Neural progenitor cell (in vitro differentiated cells): Measurements from ENCODE around the gene CERS4. TPM values are rescaled to one million over a fixed set of nuclear protein-coding genes. Genes with fewer than 3 reads are reported as not detected.
A peak's percentile ranks its signal among the peaks of the same experiment; 100 is the strongest.

ENCODE experiments used
- DNase-seq: peaks from one replicate; pipeline ENCODE4 v3.0.0-alpha.2; 2016; ENCODE audit warnings: low spot score
- H2AFZ ChIP-seq: fragments of 200-600 bp; sonication (generic); replicated peaks from 2 replicates; pipeline ENCODE4 v1.6.1; 2016; ENCODE audit warnings: antibody characterized with exemption
- H3F3A ChIP-seq: fragments of 200-600 bp; sonication (generic); 2 replicates; pipeline ENCODE4 v1.6.1; 2016; ENCODE audit warnings: antibody characterized with exemption, low read depth
- H3K27ac ChIP-seq: fragments of 200-600 bp; sonication (generic); 2 replicates; pipeline ENCODE4 v1.5.1; 2016; ENCODE audit warnings: mild to moderate bottlenecking
- H3K27me3 ChIP-seq: fragments of 200-600 bp; sonication (generic); 2 replicates; pipeline ENCODE4 v1.6.1; 2016; ENCODE audit warnings: mild to moderate bottlenecking, moderate library complexity
- H3K36me3 ChIP-seq: fragments of 200-600 bp; sonication (generic); 2 replicates; pipeline ENCODE4 v1.5.1; 2016
- H3K4me1 ChIP-seq: fragments of 200-600 bp; sonication (generic); 2 replicates; pipeline ENCODE4 v1.6.1; 2016; ENCODE audit warnings: mixed run types
- H3K4me2 ChIP-seq: fragments of 200-600 bp; sonication (generic); 2 replicates; pipeline ENCODE4 v1.6.1; 2016
- H3K4me3 ChIP-seq: fragments of 200-600 bp; sonication (generic); 2 replicates; pipeline ENCODE4 v1.5.1; 2016
- H3K79me2 ChIP-seq: fragments of 200-600 bp; sonication (generic); 2 replicates; pipeline ENCODE4 v1.6.1; 2016; ENCODE audit warnings: low read depth
- H3K9ac ChIP-seq: fragments of 200-600 bp; sonication (generic); 2 replicates; pipeline ENCODE4 v1.6.1; 2016
- H3K9me3 ChIP-seq: fragments of 200-600 bp; sonication (generic); 2 replicates; pipeline ENCODE4 v1.5.1; 2016; ENCODE audit warnings: low read depth
- H4K20me1 ChIP-seq: fragments of 200-600 bp; sonication (generic); 2 replicates; pipeline ENCODE4 v1.6.1; 2016; ENCODE audit warnings: low read depth
- H3K27ac Mint-ChIP-seq: 3 replicates; pipeline ENCODE4 v1.8.0; 2021; ENCODE audit warnings: mixed read lengths
- H3K27me3 Mint-ChIP-seq: 2 replicates; pipeline ENCODE4 v1.8.0; 2022; ENCODE audit warnings: low read depth, mild to moderate bottlenecking, inconsistent platforms, moderate library complexity, mixed read lengths; ENCODE audit not compliant: insufficient read depth
- H3K36me3 Mint-ChIP-seq: 3 replicates; pipeline ENCODE4 v1.8.0; 2021; ENCODE audit warnings: mixed read lengths
- H3K4me1 Mint-ChIP-seq: 3 replicates; pipeline ENCODE4 v1.8.0; 2021; ENCODE audit warnings: mixed read lengths
- H3K4me3 Mint-ChIP-seq: 3 replicates; pipeline ENCODE4 v1.8.0; 2021; ENCODE audit warnings: mild to moderate bottlenecking, moderate library complexity, mixed read lengths
- H3K9me3 Mint-ChIP-seq: 3 replicates; pipeline ENCODE4 v1.8.0; 2020; ENCODE audit warnings: mixed read lengths
- CTCF ChIP-seq: fragments of 200-600 bp; sonication (generic); IDR thresholded peaks from 2 replicates; pipeline ENCODE4 v1.5.1; 2017; ENCODE audit warnings: antibody characterized with exemption, mild to moderate bottlenecking
- EZH2 ChIP-seq: fragments of 200-600 bp; sonication (generic); IDR thresholded peaks from 2 replicates; pipeline ENCODE4 v1.6.1; 2017; ENCODE audit warnings: antibody characterized with exemption, mild to moderate bottlenecking, moderate library complexity
- EZH2phosphoT487 ChIP-seq: fragments of 200-600 bp; sonication (generic); IDR thresholded peaks from 2 replicates; pipeline ENCODE4 v1.6.1; 2017; ENCODE audit warnings: antibody characterized with exemption
- total RNA-seq: library from RNA; depleted of rRNA; stranded (reverse); fragments of >200 nt; gene quantifications from 2 replicates; pipeline ENCODE4 v1.2.3, GENCODE V29; 2015; ENCODE audit warnings: low replicate concordance

CERS4 gene
- total RNA-seq, 1 donor from 2014 or later: 34.1 TPM

GRCh38 chr19:8252922-8253589, 43.9 kb downstream of the CERS4 start:
- no peaks in the 10 kb centered on the region for H3K4me1 ChIP-seq
- H2AFZ ChIP-seq: no peak overlapping the region
- no peak overlapping the region for H3K4me2 ChIP-seq
- H3K4me3 Mint-ChIP-seq: no peak overlapping the region
- peak; percentile 92 for DNase-seq
- no peaks in the 10 kb centered on the region for H3K27me3 ChIP-seq
- H3K9ac ChIP-seq: no peak overlapping the region
- no peaks in the 10 kb centered on the region for H3K9me3 ChIP-seq
- no peaks in the 10 kb centered on the region for H3K36me3 ChIP-seq
- H3K79me2 ChIP-seq: no peaks in the 10 kb centered on the region
- no peak overlapping the region for H3K4me3 ChIP-seq
- no peaks in the 10 kb centered on the region for H4K20me1 ChIP-seq
- H3K27me3 Mint-ChIP-seq: no peaks in the 10 kb centered on the region
- H3K36me3 Mint-ChIP-seq: peaks cover 9% of the 10 kb centered on the region
- peaks cover 2% of the 10 kb centered on the region for H3K4me1 Mint-ChIP-seq
- no peaks in the 10 kb centered on the region for H3K9me3 Mint-ChIP-seq
- TF ChIP-seq EZH2: no peak
- TF ChIP-seq CTCF: peak; percentile 97
- no peak for TF ChIP-seq EZH2phosphoT487
- H3K27ac ChIP-seq: no peak overlapping the region
- no peak overlapping the region for H3K27ac Mint-ChIP-seq
- peaks cover 9% of the 10 kb centered on the region for H3F3A ChIP-seq

GRCh38 chr19:8253678-8254077, 44.5 kb downstream of the CERS4 start:
- no peak overlapping the region for H3K4me3 ChIP-seq
- H3K4me1 Mint-ChIP-seq: peaks cover 2% of the 10 kb centered on the region
- peaks cover 9% of the 10 kb centered on the region for H3F3A ChIP-seq
- no peak overlapping the region for H3K27ac ChIP-seq
- TF ChIP-seq CTCF: no peak
- no peak for TF ChIP-seq EZH2phosphoT487
- TF ChIP-seq EZH2: no peak
- H3K79me2 ChIP-seq: no peaks in the 10 kb centered on the region
- no peak for DNase-seq
- H3K9me3 ChIP-seq: no peaks in the 10 kb centered on the region
- no peaks in the 10 kb centered on the region for H3K9me3 Mint-ChIP-seq
- H3K4me2 ChIP-seq: no peak overlapping the region
- no peaks in the 10 kb centered on the region for H3K36me3 ChIP-seq
- H3K4me3 Mint-ChIP-seq: no peak overlapping the region
- H3K27me3 ChIP-seq: no peaks in the 10 kb centered on the region
- H4K20me1 ChIP-seq: no peaks in the 10 kb centered on the region
- H3K27ac Mint-ChIP-seq: no peak overlapping the region
- H3K9ac ChIP-seq: no peak overlapping the region
- no peak overlapping the region for H2AFZ ChIP-seq
- no peaks in the 10 kb centered on the region for H3K4me1 ChIP-seq
- H3K36me3 Mint-ChIP-seq: peaks cover 7% of the 10 kb centered on the region
- H3K27me3 Mint-ChIP-seq: no peaks in the 10 kb centered on the region

GRCh38 chr19:8254286-8255001, 45.3 kb downstream of the CERS4 start:
- no peaks in the 10 kb centered on the region for H3K9me3 ChIP-seq
- no peak overlapping the region for H2AFZ ChIP-seq
- no peaks in the 10 kb centered on the region for H4K20me1 ChIP-seq
- no peaks in the 10 kb centered on the region for H3K27me3 ChIP-seq
- Mint-ChIP-seq H3K27me3 (no peaks in the 10 kb centered on the region), H3K9me3 (no peaks in the 10 kb centered on the region), H3K36me3 (peaks cover 10% of the 10 kb centered on the region), H3K4me1 (peaks cover 4% of the 10 kb centered on the region), H3K27ac (no peak overlapping the region), H3K4me3 (no peak overlapping the region)
- no peak overlapping the region for H3K4me2 ChIP-seq
- H3K9ac ChIP-seq: no peak overlapping the region
- H3K4me3 ChIP-seq: no peak overlapping the region
- TF ChIP-seq EZH2: no peak
- TF ChIP-seq EZH2phosphoT487: no peak
- no peak for TF ChIP-seq CTCF
- no peak for DNase-seq
- H3K4me1 ChIP-seq: no peaks in the 10 kb centered on the region
- H3K27ac ChIP-seq: no peak overlapping the region
- no peaks in the 10 kb centered on the region for H3K36me3 ChIP-seq
- H3K79me2 ChIP-seq: no peaks in the 10 kb centered on the region
- H3F3A ChIP-seq: peaks cover 9% of the 10 kb centered on the region
